Hippocampal formation (tissue), 2 donors: ENCODE measurements around the gene PMF1.
"Not testable (repeated sequence)": the region's sequence is repeated elsewhere in the genome, so short reads cannot be mapped to it uniquely, and the experiment has no call there.

Experiments
- DNase-seq, 2 donors: peaks; one replicate each; lab custom pipeline; 2025; lab: John Stamatoyannopoulos, UW

The PMF1 gene

GRCh38 chr1:156196445-156196844, 16.4 kb upstream of the PMF1 start:
- no peak for DNase-seq

GRCh38 chr1:156198831-156199349, 13.9 kb upstream of the PMF1 start:
- DNase-seq: no peak

- no peak for DNase-seq
These were observed 12.8 kb upstream of the PMF1 start for GRCh38 chr1:156200044-156200443.

- no peak for DNase-seq
These were observed 9.5 kb upstream of the PMF1 start for GRCh38 chr1:156203331-156203730.

- DNase-seq: no peak
These were observed 8.1 kb upstream of the PMF1 start for GRCh38 chr1:156204686-156205085.

GRCh38 chr1:156211243-156211642, 1.6 kb upstream of the PMF1 start:
- no peak for DNase-seq

- no peak for DNase-seq
These were observed 677 bp upstream of the PMF1 start for GRCh38 chr1:156212130-156212529.

- DNase-seq: no peak
These were observed 798 bp downstream of the PMF1 start for GRCh38 chr1:156213644-156213966.

- no peak for DNase-seq
These were observed 1.4 kb downstream of the PMF1 start for GRCh38 chr1:156214024-156214748.

- DNase-seq: not testable (repeated sequence)
These were observed 3.7 kb downstream of the PMF1 start for GRCh38 chr1:156216361-156217086.

- no peak for DNase-seq
These were observed 5.1 kb downstream of the PMF1 start for GRCh38 chr1:156217871-156218270.

- DNase-seq: no peak
These were observed 7.4 kb downstream of the PMF1 start for GRCh38 chr1:156220226-156220625.

GRCh38 chr1:156221986-156222692, 9.3 kb downstream of the PMF1 start:
- DNase-seq: no peak

- no peak for DNase-seq
These were observed 12.8 kb downstream of the PMF1 start for GRCh38 chr1:156225677-156226014.

- no peak for DNase-seq
These were observed 13.3 kb downstream of the PMF1 start for GRCh38 chr1:156226116-156226538.

- DNase-seq: no peak
These were observed 14.0 kb downstream of the PMF1 start for GRCh38 chr1:156226782-156227181.

- no peak for DNase-seq
These were observed 15.7 kb downstream of the PMF1 start for GRCh38 chr1:156228501-156228900.

- DNase-seq: no peak
These were observed 17.1 kb downstream of the PMF1 start for GRCh38 chr1:156229809-156230472.

- no peak for DNase-seq
These were observed 17.6 kb downstream of the PMF1 start for GRCh38 chr1:156230473-156230837.

GRCh38 chr1:156232201-156232894, 19.5 kb downstream of the PMF1 start:
- DNase-seq: no peak

GRCh38 chr1:156233426-156234127, 20.8 kb downstream of the PMF1 start:
- DNase-seq: no peak
